ENCODE results near the gene NUFIP2.

GRCh38 chr17:29327412-29327811 is 33.5 kb upstream of the NUFIP2 start:
- no peak for TF ChIP-seq MYC (IDR thresholded peaks at IDR 0.05; ENCODE audit: low read depth, low read length)
- no peak for TF ChIP-seq JUN (IDR thresholded peaks at IDR 0.05; ENCODE audit: borderline replicate concordance, insufficient read depth, insufficient read length, low read depth)
- TF ChIP-seq CTCF (IDR thresholded peaks at IDR 0.05; ENCODE audit: extremely low read depth in 1 of 2, insufficient read depth in 1 of 2, low read depth in 1 of 2, low read length in 2 of 2): no peak
- TF ChIP-seq EZH2 (IDR thresholded peaks at IDR 0.05; ENCODE audit: borderline replicate concordance, low read depth, low read length, severe bottlenecking): no peak
- no peak for TF ChIP-seq POLR2AphosphoS5 (IDR thresholded peaks at IDR 0.05; ENCODE audit: insufficient read depth, low read depth, low read length)
- TF ChIP-seq POLR2A (IDR thresholded peaks at IDR 0.05; ENCODE audit: low read depth, low read length): no peak
